Fibroblast of skin of left quadriceps (primary cell): ENCODE results near the gene GPR55.

Experiments
- DNase-seq, 2 experiments: peaks; one replicate each; pipeline ENCODE4 v3.0.0-alpha.2; 2013; ENCODE audit warnings: low read depth in 2 of 2

The GPR55 gene

GRCh38 chr2:230868161-230868946, 56.7 kb downstream of the GPR55 start:
- DNase-seq: no peak

- no peak for DNase-seq
Measured at GRCh38 chr2:230866756-230867523, 58.1 kb downstream of the GPR55 start.

GRCh38 chr2:230865766-230866755, 59.0 kb downstream of the GPR55 start:
- no peak for DNase-seq

GRCh38 chr2:230865307-230865765, 59.7 kb downstream of the GPR55 start:
- no peak for DNase-seq

GRCh38 chr2:230864605-230865306, 60.3 kb downstream of the GPR55 start, which contains the start of gene ITM2C:
Gene ITM2C (plus strand): TSS chr2:230864942. CDS start chr2:230865026, 84 bp downstream.
- DNase-seq: peak; percentile 48 to 49

- DNase-seq: no peak
Measured at GRCh38 chr2:230864122-230864604, 60.9 kb downstream of the GPR55 start.

- DNase-seq: no peak
Measured at GRCh38 chr2:230863442-230864121, 61.5 kb downstream of the GPR55 start.

- DNase-seq: no peak
Measured at GRCh38 chr2:230863031-230863430, 62.0 kb downstream of the GPR55 start.

- no peak for DNase-seq
Measured at GRCh38 chr2:230862292-230862691, 62.8 kb downstream of the GPR55 start.

- DNase-seq: no peak
Measured at GRCh38 chr2:230861552-230862255, 63.3 kb downstream of the GPR55 start.
